Measurements from ENCODE around the gene CCSAP. TPM values are rescaled to one million over a fixed set of nuclear protein-coding genes. Genes with fewer than 3 reads are reported as not detected.

Gene CCSAP
- total RNA-seq, 1 experiment from 2014 or later = 8.5 TPM

- Mint-ChIP-seq H3K27ac (no peak overlapping the region), H3K27me3 (ENCODE audit: low read depth) (peaks cover 14% of the 10 kb centered on the region), H3K9me3 (peaks cover 2 to 4% of the 10 kb centered on the region in 2 experiments; a peak in 2 of 5 replicates), H3K4me1 (peaks cover 28 to 32% of the 10 kb centered on the region in 2 experiments), H3K4me3 (no peak overlapping the region), H3K36me3 (ENCODE audit: insufficient read depth in 1 of 3, low read depth in 3 of 3) (peaks cover 0 to 2% (median 0%) of the 10 kb centered on the region in 3 experiments; a peak in 4 of 7 replicates)
- WGBS (ENCODE audit: extremely low coverage, insufficient read length, low lambda C conversion rate) = no CpG with 5 or more reads among the region's 7 CpGs
- Histone ChIP-seq H2BK5ac (ENCODE audit: insufficient read length, low read length) (no peak overlapping the region), H3K9ac (ENCODE audit: extremely low read depth, insufficient read length, low read length) (no peak overlapping the region), H2BK20ac (ENCODE audit: low read depth, low read length, poor library complexity, severe bottlenecking) (no peak overlapping the region), H2BK120ac (ENCODE audit: low read depth, low read length, poor library complexity, severe bottlenecking) (no peak overlapping the region), H3K23me2 (ENCODE audit: insufficient read length, low read depth, low read length, poor library complexity, severe bottlenecking) (peaks cover 15% of the 10 kb centered on the region), H4K91ac (ENCODE audit: insufficient read length, low read depth, low read length) (no peak overlapping the region), H4K8ac (replicated peaks; ENCODE audit: insufficient read length, low read depth, low read length) (no peak overlapping the region), H3K27ac (ENCODE audit: insufficient read length, low read depth, low read length) (no peak overlapping the region), H3K56ac (ENCODE audit: insufficient read length, low read depth, low read length) (no peak overlapping the region), H3K23ac (ENCODE audit: insufficient read length, low read depth, low read length) (no peak overlapping the region), H3K14ac (ENCODE audit: insufficient read depth, low read length) (no peak overlapping the region), H4K5ac (ENCODE audit: insufficient read length, low read depth, low read length) (no peak overlapping the region), H3K79me2 (ENCODE audit: insufficient read depth, low read length) (peaks cover 19% of the 10 kb centered on the region; the same call in 1 of the 2 replicates), H3K79me1 (ENCODE audit: insufficient read depth, low read depth, low read length, poor library complexity, severe bottlenecking) (peaks cover 9% of the 10 kb centered on the region), H2BK12ac (ENCODE audit: insufficient read length, low read depth, low read length) (no peak overlapping the region), H3K18ac (ENCODE audit: insufficient read length, low read depth, low read length) (no peak overlapping the region), H3K4me1 (ENCODE audit: insufficient read depth, low read length) (peaks cover 7% of the 10 kb centered on the region; the same call in 1 of the 2 replicates), H3K9me3 (ENCODE audit: control insufficient read depth, low read depth, low read length) (no peaks in the 10 kb centered on the region), H2AK5ac (ENCODE audit: insufficient read length, low read length) (no peak overlapping the region), H3K27me3 (ENCODE audit: insufficient read depth, low read length) (no peaks in the 10 kb centered on the region), H3K4me2 (ENCODE audit: insufficient read depth, insufficient read length, low read length) (no peak overlapping the region), H2BK15ac (ENCODE audit: low read depth, low read length) (no peak overlapping the region), H4K20me1 (ENCODE audit: control insufficient read depth, insufficient read depth, insufficient read length) (no peaks in the 10 kb centered on the region), H3K4ac (ENCODE audit: low read depth, low read length) (no peak overlapping the region), H3T11ph (ENCODE audit: low read length) (no peak overlapping the region), H2AFZ (ENCODE audit: low read length) (no peak overlapping the region)
- TF ChIP-seq CTCF (conservative IDR thresholded peaks at IDR 0.05) = no peak
- DNase-seq = no peak
Measured at GRCh38 chr1:229273507-229274232, 69.2 kb downstream of the CCSAP start.
